ENCODE measurements around the gene STK16.
"Not testable (repeated sequence)": the region's sequence is repeated elsewhere in the genome, so short reads cannot be mapped to it uniquely, and the experiment has no call there.

The STK16 gene

GRCh38 chr2:219243291-219243761, 2.0 kb upstream of the STK16 start:
- in situ Hi-C loops (cut with MboI; ENCODE audit: low sequenced_read_pairs) = no loop called here

DNA sequence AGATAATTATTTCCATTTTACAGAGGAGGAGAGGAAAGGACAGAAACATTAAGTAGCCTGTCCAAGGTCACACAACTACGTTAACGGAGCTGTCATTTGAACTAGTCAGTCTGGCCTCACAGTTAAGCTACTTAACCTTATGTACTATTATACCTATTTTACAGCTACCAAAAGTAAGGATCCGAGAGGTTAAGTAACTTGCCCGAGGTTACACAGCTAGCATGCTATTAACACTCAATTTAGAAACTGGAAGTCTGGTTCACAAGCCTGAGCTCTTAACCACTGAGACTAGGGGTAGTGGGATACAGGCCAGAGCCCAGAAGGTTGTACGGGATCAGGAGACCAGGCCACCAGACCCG, 511 bp upstream of the STK16 start:
- in situ Hi-C loops (cut with MboI; ENCODE audit: low sequenced_read_pairs) = no loop called here

- in situ Hi-C loops (cut with MboI; ENCODE audit: low sequenced_read_pairs) = no loop called here
Observed at GRCh38 chr2:219245899-219246230, 586 bp downstream of the STK16 start.

DNA sequence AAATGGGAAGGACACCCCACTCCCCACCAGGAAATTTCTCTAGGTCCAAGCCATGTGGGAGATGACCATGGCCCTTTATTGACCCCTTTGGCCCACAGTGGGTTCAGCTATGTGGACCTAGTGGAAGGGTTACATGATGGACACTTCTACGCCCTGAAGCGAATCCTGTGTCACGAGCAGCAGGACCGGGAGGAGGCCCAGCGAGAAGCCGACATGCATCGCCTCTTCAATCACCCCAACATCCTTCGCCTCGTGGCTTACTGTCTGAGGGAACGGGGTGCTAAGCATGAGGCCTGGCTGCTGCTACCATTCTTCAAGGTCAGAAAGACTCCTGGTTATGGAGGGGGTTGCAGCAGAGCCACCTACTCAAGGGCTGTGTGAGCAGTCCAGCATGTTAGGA, 1.3 kb downstream of the STK16 start:
- in situ Hi-C loops (cut with MboI; ENCODE audit: low sequenced_read_pairs) = no loop called here

- in situ Hi-C loops (cut with MboI; ENCODE audit: low sequenced_read_pairs) = no loop called here
Observed at GRCh38 chr2:219247678-219248642, 2.7 kb downstream of the STK16 start.

GRCh38 chr2:219248845-219249202, 3.5 kb downstream of the STK16 start:
- in situ Hi-C loops (cut with MboI; ENCODE audit: low sequenced_read_pairs) = no loop called here

GRCh38 chr2:219249203-219249980, 4.1 kb downstream of the STK16 start:
- in situ Hi-C loops (cut with MboI; ENCODE audit: low sequenced_read_pairs) = no loop called here

DNA sequence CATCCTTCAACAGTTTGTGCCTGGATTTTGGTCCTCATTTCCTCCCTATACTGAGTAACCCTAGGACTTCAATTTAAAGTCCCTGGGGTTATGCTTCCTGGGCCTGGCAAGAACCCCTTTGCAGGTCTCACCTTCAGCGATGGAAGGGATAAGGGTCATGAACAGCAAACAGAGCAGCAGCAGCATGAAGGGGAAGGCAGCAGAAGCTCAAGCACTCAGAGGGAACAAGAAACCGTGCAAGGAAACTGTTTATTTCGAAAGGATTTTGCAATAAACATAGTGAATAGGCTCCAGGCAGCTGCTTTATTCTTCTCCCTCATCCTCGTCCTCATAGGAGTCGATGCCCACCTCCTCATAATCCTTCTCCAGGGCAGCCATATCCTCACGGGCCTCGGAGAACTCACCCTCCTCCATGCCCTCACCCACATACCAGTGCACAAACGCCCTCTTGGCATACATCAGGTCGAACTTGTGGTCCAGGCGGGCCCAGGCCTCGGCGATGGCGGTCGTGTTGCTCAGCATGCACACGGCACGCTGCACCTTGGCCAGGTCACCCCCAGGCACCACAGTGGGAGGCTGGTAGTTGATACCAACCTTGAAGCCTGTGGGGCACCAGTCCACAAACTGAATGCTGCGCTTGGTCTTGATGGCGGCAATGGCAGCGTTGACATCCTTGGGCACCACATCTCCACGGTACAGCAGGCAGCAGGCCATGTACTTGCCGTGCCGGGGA, 4.9 kb downstream of the STK16 start:
- in situ Hi-C loops (cut with MboI; ENCODE audit: low sequenced_read_pairs) = no loop called here

DNA sequence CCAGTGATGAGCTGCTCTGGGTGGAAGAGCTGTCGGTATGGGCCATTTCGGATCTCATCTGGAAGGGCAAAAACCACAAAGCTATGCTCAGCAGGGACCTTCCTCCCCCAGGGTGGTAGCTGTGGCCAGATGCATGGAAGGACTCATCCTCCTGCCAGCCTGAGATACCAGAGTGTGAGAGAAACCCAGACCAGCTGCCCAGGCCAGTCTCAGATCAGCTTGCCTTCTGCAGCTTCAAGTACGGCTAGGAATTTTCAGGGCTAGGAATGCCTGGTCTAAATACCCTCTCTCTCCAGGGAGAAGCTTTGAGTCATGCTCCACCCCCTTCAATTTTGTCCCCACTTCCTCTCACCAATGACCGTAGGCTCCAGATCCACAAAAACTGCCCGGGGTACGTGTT, 6.4 kb downstream of the STK16 start:
- in situ Hi-C loops (cut with MboI; ENCODE audit: low sequenced_read_pairs) = no loop called here

DNA sequence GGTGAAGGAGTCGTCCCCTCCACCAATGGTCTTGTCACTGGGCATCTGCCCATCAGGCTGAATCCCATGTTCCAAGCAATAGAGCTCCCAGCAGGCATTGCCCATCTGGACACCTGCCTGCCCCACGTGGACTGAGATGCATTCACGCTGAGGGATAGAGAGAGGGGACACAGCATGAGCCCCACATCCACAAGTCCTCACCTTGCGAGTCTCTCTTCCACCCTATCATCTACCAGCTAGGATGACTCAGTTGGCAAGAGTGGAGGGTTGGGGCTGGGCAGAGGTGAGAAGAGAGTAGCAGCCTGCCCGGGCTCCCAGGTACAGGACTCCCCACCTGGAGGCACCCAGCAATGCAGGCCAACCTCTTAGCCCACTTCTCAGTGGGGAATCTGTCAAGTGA, 6.8 kb downstream of the STK16 start:
- in situ Hi-C loops (cut with MboI; ENCODE audit: low sequenced_read_pairs) = no loop called here

GRCh38 chr2:219252570-219252899, 7.3 kb downstream of the STK16 start:
- in situ Hi-C loops (cut with MboI; ENCODE audit: low sequenced_read_pairs) = no loop called here

GRCh38 chr2:219252900-219253752, 7.8 kb downstream of the STK16 start, which contains the start of gene TUBA4B:
TUBA4B (plus strand) TSS chr2:219253243; CDS start chr2:219253408, 165 bp downstream.
- in situ Hi-C loops (cut with MboI; ENCODE audit: low sequenced_read_pairs) = no loop called here

DNA sequence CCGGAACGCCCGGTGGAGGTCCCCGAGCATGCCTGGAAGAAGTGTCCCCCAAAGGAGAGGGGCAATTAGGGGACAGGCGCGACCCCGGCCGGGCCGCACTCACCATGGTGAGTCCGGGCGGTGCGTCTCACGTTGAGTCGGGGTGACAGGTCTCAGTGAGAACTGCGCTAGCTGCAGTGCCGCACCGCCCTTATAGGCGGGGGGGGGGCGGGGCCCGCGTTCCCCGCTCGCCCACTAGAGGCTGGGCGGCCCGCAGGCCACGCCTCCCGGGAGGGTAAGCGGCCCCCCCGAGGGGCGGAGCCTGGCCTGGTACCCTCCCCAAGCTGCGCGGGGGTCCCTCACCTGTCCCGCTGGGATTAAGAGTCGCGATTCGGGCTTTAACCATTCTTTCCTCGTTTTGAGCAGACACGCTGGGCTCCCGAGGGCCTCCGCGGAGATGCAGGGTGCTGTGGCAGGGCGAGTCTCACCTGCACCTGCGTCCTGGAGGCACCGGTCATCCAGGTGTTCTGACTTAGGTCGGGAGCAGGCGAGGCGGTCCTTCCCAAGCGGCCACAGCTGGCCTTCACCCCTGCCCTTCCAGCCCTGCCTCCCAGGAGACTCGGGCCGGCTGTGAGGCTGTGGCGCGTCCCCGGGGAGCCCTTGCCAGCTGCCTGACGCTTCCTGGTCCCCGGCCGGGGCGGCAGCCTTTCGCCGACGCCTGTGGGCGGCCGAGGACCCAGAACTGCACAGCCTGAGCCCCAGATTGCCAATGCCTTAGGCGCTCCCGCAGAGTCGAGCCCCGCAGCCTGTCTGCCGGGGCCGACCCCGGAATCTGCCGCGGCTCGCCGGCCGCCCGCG, 8.7 kb downstream of the STK16 start, which contains the start of gene TUBA4A:
TSS of gene TUBA4A (minus strand) at position 166 of the 837 bp plus-strand sequence. CDS start at position 106, 60 bp downstream.
- in situ Hi-C loops (cut with MboI; ENCODE audit: low sequenced_read_pairs) = no loop called here

DNA sequence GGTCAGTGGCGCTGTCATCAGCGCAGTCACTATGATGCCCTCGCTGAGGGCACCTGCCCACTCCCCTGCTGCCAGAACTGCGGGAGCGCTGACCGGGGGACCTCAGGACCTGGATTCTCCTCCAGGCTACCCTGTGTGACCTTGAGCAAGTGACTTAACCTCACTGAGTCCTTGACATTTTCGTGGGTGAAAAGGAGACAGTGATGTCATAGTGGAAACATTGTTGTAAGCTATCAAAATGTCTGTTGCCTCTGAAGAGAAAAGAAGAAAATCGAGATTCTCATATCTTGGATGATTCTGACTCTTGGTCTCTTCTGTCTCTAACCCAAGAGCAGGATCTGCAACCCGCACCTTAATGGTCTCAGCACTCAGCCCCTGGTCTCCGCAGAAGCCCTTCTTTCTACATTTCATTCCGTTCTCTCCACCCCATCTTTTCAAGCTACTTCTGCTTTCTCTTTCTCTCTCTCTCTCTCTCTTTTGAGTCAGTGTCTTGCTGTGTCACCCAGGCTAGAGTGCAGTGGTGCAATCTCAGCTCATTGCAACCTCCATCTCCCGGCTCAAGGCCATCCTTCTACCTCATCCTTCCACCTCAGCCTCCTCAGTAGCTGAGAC, 9.4 kb downstream of the STK16 start:
- in situ Hi-C loops (cut with MboI; ENCODE audit: low sequenced_read_pairs) = no loop called here

DNA sequence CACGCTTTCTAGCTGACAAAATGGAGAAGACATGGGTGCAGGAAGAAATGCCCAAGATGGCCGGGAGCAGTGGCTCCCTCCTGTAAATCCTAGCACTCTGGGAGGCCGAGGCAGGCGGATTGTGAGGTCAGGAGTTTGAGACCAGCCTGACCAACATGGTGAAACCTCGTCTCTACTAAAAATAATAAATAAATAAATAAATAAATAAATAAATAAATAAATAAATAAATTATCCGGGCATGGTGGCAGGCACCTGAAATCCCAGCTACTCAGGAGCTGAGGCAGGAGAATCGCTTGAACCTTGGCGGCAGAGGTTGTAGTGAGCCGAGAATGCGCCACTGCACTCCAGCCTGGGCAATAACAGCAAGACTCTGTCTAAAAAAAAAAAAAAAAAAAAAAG, 13.7 kb downstream of the STK16 start:
- in situ Hi-C loops (cut with MboI; ENCODE audit: low sequenced_read_pairs) = not testable (repeated sequence)

- in situ Hi-C loops (cut with MboI; ENCODE audit: low sequenced_read_pairs) = no loop called here
Observed at GRCh38 chr2:219261024-219261855, 16.0 kb downstream of the STK16 start.

GRCh38 chr2:219266232-219266631, 21.0 kb downstream of the STK16 start:
- in situ Hi-C loops (cut with MboI; ENCODE audit: low sequenced_read_pairs) = no loop called here

DNA sequence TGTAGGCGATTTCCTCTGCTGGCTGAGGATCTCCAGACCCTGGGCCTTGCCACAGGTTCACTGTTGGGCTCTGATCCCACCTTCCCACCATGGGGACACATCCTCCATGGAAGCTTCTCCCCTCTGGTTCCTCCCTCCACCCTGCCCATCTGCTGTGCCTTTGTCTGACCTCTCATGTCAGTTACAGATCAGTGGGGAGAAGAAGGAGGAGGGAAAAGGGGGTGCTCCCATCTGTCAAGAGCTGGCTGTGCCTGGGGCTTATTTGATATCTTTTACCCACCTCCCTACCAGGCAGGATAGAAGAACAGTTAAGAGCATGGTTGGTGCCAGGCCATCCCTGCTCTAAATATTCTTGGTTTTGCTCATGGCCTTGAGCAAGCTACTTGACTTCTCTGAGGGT, 21.6 kb downstream of the STK16 start:
- in situ Hi-C loops (cut with MboI; ENCODE audit: low sequenced_read_pairs) = no loop called here

Data from hTERT RPE-1 (cell line).